Heart left ventricle (tissue), 16 donors: ENCODE data around the gene IER3. TPM values are rescaled to one million over a fixed set of nuclear protein-coding genes. Genes with fewer than 3 reads are reported as not detected.
A peak's percentile ranks its signal among the peaks of the same experiment; 100 is the strongest.

ENCODE experiments used
- ATAC-seq, 4 donors: fragments of 200-7000 bp; cut with Tn5 transposase; one replicate each; pipeline ENCODE4 v1.9.1; 2020 to 2022; ENCODE audit warnings: moderate library complexity in 4 of 4, mild to moderate bottlenecking in 3 of 4, moderate number of reproducible peaks in 1 of 4
- DNase-seq, 5 donors: peaks; one replicate each; pipeline ENCODE4 v3.0.0-alpha.2; 2020
- H3K27ac ChIP-seq, 12 donors: fragments of 200-600 bp; sonication (generic) in 4 of 12; one replicate each; pipeline versions ENCODE4 v1.5.0 to v1.8.0; 2016 to 2022; ENCODE audit warnings: mild to moderate bottlenecking in 2 of 12
- H3K27me3 ChIP-seq, 9 donors: fragments of 200-600 bp; sonication (generic) in 2 of 9; one replicate each; pipeline versions ENCODE4 v1.5.1 to v1.8.0; 2016 to 2022; ENCODE audit warnings: mild to moderate bottlenecking in 3 of 9
- H3K36me3 ChIP-seq, 9 donors: fragments of 200-600 bp; sonication (generic) in 2 of 9; one replicate each; pipeline versions ENCODE4 v1.5.0 to v1.8.0; 2018 to 2022; ENCODE audit warnings: mild to moderate bottlenecking in 2 of 9
- H3K4me1 ChIP-seq, 12 donors: fragments of 200-600 bp; sonication (generic) in 4 of 12; one replicate each; pipeline versions ENCODE4 v1.5.0 to v1.8.0; 2016 to 2022; ENCODE audit warnings: mild to moderate bottlenecking in 3 of 12
- H3K4me3 ChIP-seq, 12 donors: fragments of 200-600 bp; sonication (generic) in 4 of 12; one replicate each; pipeline versions ENCODE4 v1.5.0 to v1.8.0; 2017 to 2022; ENCODE audit warnings: mild to moderate bottlenecking in 9 of 12, moderate library complexity in 4 of 12
- H3K9me3 ChIP-seq, 12 donors: fragments of 200-600 bp; sonication (generic) in 4 of 12; one replicate each; pipeline versions ENCODE4 v1.5.0 to v1.8.0; 2016 to 2022; ENCODE audit warnings: mild to moderate bottlenecking in 1 of 12
- CTCF ChIP-seq, 12 donors: fragments of 200-600 bp; sonication (generic) in 4 of 12; IDR thresholded peaks; one replicate each; pipeline versions ENCODE4 v1.5.0 to v1.8.0; 2018 to 2022; ENCODE audit warnings: antibody characterized with exemption in 12 of 12, mild to moderate bottlenecking in 5 of 12
- POLR2A ChIP-seq, 2 donors: fragments of 450-650 bp; IDR thresholded peaks; one replicate each; pipeline ENCODE4 v1.6.1; 2017; ENCODE audit warnings: antibody characterized with exemption in 2 of 2, mild to moderate bottlenecking in 2 of 2, moderate library complexity in 2 of 2
- WGBS, 4 donors: extraction: QIAGEN DNeasy Blood & Tissue Kit in 2 of 4; methylation state at CpG; one replicate each; pipeline versions ENCODE4 v1.1.5 to v1.1.7; 2013 to 2018; 5-methylcytosine and 5-hydroxymethylcytosine counted together
- intact Hi-C, 10 donors: fragments of 100-400 bp; cut with DNase I; formaldehyde crosslinking; loops; one replicate each; pipeline versions ENCODE4 v1.11.1 to v1.14.2; 2022
- polyA plus RNA-seq, 2 donors: library from polyadenylated mRNA; stranded (reverse); fragments of 200-250 nt; gene quantifications; one replicate each; pipeline ENCODE4 v1.2.3, GENCODE V29; 2013
- total RNA-seq, 9 donors: library from RNA; depleted of rRNA in 2 of 9; stranded (reverse); fragments of >200 nt in 2 of 9; fragmentation: NEBNext Ultra II Directional in 3 of 9; extraction: Animal tissue kit (Norgen Biotek cat#: 25700) in 3 of 9; gene quantifications; one replicate each; pipeline versions ENCODE4 v1.1.0 to v1.2.4, GENCODE V29; 2016 to 2023
- donor health status: ischemic (EF 13 %, LVEDD 7.1; RV severe dilation, severe dysfunction).
- donor health status: healthy with polysubstance abuse.
- donor health status: DM: no; HTN: yes; CAD: no.
- donor health status: DM: no; HTN: no; CAD: no.
- donor health status: ischemic (EF 25% LVEDD 6.9; RV normal size, moderate dysfunction).
- donor health status: ischemic (EF 25% LVEDD 5.7; RV mildly dilated, moderate dysfunction).
- donor health status: healthy.
- donor health status: DM: yes; HTN: yes; CAD: no.
- donor health status: ischemic (EF 35%, LVEDD 5.7; RV mildly dilated, moderate dysfunction).
- donor health status: nonischemic (EF 11% LVEDD 7.7; RV severe dilation, severe dysfunction).
- donor health status: DM: yes; HTN: yes; CAD: no.
- donor health status: PGD.
- donor health status: ischemic (EF 29% LVEDD 5.4; RV normal size, mild dysfunction).
- donor health status: nonischemic (EF 23%, LVEDD 6.1; RV moderate dilation, normal function).

The IER3 gene
- total and polyA plus RNA-seq, 11 donors: 8.7 to 127 (median 69.8) TPM

- DNase-seq (peak in 4 of 5 donors; percentile 40 to 74 (median 60)), ATAC-seq (peak; percentile 59 to 83 (median 80))
- no peak overlapping the region for H3K4me3 ChIP-seq
- peaks cover 0 to 55% (median 22%) of the 10 kb centered on the region in 12 donors for H3K4me1 ChIP-seq
- no peak for TF ChIP-seq POLR2A (IDR thresholded peaks at IDR 0.05)
- H3K9me3 ChIP-seq: no peaks in the 10 kb centered on the region
- H3K36me3 ChIP-seq: no peaks in the 10 kb centered on the region
- intact Hi-C loops: loop anchor here in 2 of 10 donors (5.0 kb wide), 1 partner anchor 32 kb away; the partner anchor contains the start of genes FLOT1 (in 2 of the 2) and IER3 (in 2 of the 2)
- H3K27ac ChIP-seq: peak overlapping the region in 9 of 12 donors; percentile 5 to 83 (median 55)
- WGBS, 4 donors: 53 to 70% (median 65%) methylated on average over 8 of the region's 8 CpGs
- H3K27me3 ChIP-seq: no peaks in the 10 kb centered on the region
Observed at GRCh38 chr6:30774701-30775100, 30.4 kb upstream of the IER3 start.

- DNase-seq (no peak), ATAC-seq (no peak)
- no peaks in the 10 kb centered on the region for H3K9me3 ChIP-seq
- WGBS, 4 donors: 81 to 91% (median 85%) methylated on average over 3 of the region's 3 CpGs
- intact Hi-C loops: no loop called here
- H3K4me3 ChIP-seq: no peak overlapping the region
- H3K4me1 ChIP-seq: peaks cover 4 to 51% (median 23%) of the 10 kb centered on the region in 12 donors
- H3K27me3 ChIP-seq: no peaks in the 10 kb centered on the region
- H3K27ac ChIP-seq: peak overlapping the region in 3 of 12 donors; percentile 62 to 79 (median 75)
- no peak for TF ChIP-seq POLR2A (IDR thresholded peaks at IDR 0.05)
- TF ChIP-seq CTCF (IDR thresholded peaks at IDR 0.05): no peak
- H3K36me3 ChIP-seq: no peaks in the 10 kb centered on the region
Observed at GRCh38 chr6:30770592-30770991, 26.2 kb upstream of the IER3 start.

- WGBS, 4 donors: 61 to 77% (median 71%) methylated on average over 5 of the region's 5 CpGs
- Histone ChIP-seq H3K4me3 (no peak overlapping the region), H3K9me3 (no peaks in the 10 kb centered on the region), H3K27me3 (no peaks in the 10 kb centered on the region), H3K36me3 (no peaks in the 10 kb centered on the region), H3K27ac (peak overlapping the region in 9 of 12 donors; percentile 25 to 79 (median 62)), H3K4me1 (peaks cover 4 to 51% (median 23%) of the 10 kb centered on the region in 12 donors)
- TF ChIP-seq POLR2A (IDR thresholded peaks at IDR 0.05) (no peak), CTCF (IDR thresholded peaks at IDR 0.05) (no peak)
- DNase-seq (no peak), ATAC-seq (no peak)
- intact Hi-C loops: no loop called here
Observed at GRCh38 chr6:30769853-30770524, 25.6 kb upstream of the IER3 start.

- TF ChIP-seq POLR2A (IDR thresholded peaks at IDR 0.05): no peak
- intact Hi-C loops: no loop called here
- Histone ChIP-seq H3K27ac (peak overlapping the region in 10 of 12 donors; percentile 19 to 79 (median 58)), H3K4me3 (peak overlapping the region in 1 of 12 donors; percentile 2), H3K36me3 (no peaks in the 10 kb centered on the region), H3K9me3 (no peaks in the 10 kb centered on the region), H3K27me3 (no peaks in the 10 kb centered on the region), H3K4me1 (peaks cover 4 to 53% (median 28%) of the 10 kb centered on the region in 12 donors)
- 24 to 47% (median 38%) methylated on average over 16 of the region's 16 CpGs for WGBS, 4 donors
- peak in 3 of 4 donors; percentile 88 to 93 (median 90) for ATAC-seq
- peak in 4 of 5 donors; percentile 32 to 87 (median 52) for DNase-seq
Observed at GRCh38 chr6:30769088-30769852, 24.9 kb upstream of the IER3 start.

- no peaks in the 10 kb centered on the region for H3K9me3 ChIP-seq
- DNase-seq (no peak), ATAC-seq (no peak)
- H3K27me3 ChIP-seq: no peaks in the 10 kb centered on the region
- no peak overlapping the region for H3K4me3 ChIP-seq
- TF ChIP-seq CTCF (IDR thresholded peaks at IDR 0.05): no peak
- no peaks in the 10 kb centered on the region for H3K36me3 ChIP-seq
- H3K27ac ChIP-seq: peak overlapping the region in 7 of 12 donors; percentile 5 to 79 (median 66)
- 92 to 98% (median 97%) methylated on average over 4 of the region's 4 CpGs for WGBS, 4 donors
- intact Hi-C loops: no loop called here
- peaks cover 4 to 54% (median 34%) of the 10 kb centered on the region in 12 donors for H3K4me1 ChIP-seq
Observed at GRCh38 chr6:30768634-30769087, 24.3 kb upstream of the IER3 start.
